Islet of Langerhans (tissue), 1 donor: Measurements from ENCODE around the gene ACTL6B.

Experiments
- FAIRE-seq: peaks from one replicate; lab custom pipeline; 2011; peaks lifted over from hg19 to GRCh38; lab: Jason Lieb, UNC

The ACTL6B gene

GRCh38 chr7:100626530-100627237, 29.6 kb downstream of the ACTL6B start:
- no peak for FAIRE-seq

DNA sequence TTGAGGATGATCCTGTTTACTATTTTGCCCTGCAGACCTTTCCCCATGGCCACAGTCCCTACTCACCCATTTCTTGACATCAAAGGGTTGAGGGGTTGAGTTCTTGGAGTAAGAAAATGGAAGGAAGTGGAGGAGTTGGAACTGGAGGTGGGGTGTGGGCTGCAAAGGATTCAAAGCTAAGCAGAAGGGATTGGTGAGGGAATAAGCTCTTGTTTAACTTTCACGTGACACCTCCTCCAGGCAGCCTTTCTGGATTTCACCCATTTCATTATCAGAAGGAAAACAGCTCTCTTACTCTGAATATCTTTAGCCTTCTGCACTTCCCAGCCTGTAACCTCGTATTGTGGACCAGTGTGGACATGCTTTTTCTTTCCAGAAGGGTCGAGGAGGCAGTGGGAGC, 30.2 kb downstream of the ACTL6B start:
- no peak for FAIRE-seq

GRCh38 chr7:100623951-100624824, 32.1 kb downstream of the ACTL6B start:
- no peak for FAIRE-seq

DNA sequence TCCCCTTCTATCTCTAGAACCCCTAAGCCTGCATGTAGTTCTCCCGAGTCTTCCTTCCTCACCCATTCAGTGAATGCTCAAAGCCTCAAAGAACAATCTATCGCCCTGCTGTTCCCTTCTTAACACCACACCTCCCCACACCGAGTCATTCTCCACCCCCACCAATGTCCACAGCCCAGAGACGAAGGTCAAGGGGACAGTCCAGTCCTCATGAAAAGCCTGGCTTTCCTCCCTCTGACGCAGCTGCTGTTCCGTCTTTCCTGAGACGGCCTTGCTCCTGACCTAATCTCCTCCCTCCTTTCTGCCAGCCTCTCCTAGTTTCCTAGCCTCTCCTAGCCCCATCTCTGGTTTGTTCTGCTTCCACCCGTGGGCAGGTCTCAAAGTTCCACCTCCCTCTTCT, 34.7 kb downstream of the ACTL6B start:
- FAIRE-seq, result no peak

DNA sequence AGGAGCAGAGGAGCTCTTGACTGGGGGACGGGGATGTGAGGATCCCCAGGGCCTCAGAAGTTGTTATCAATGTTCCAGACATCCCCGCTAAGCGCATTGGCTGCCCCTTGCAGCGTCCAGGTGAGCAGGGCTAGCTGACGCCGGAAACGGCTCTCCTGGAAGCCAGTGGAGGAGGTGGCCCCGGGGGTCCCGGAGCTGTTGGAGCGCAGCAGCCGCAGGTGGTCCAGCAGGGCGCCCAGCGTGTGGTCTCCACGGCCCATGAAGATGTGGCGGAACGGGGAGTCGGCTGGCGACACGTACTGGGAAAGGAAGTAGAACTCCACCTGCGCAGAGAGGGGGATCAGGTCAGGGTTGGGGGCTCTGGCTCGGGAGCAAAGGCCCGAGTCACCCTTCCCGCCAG, 35.4 kb downstream of the ACTL6B start:
- FAIRE-seq, result no peak

DNA sequence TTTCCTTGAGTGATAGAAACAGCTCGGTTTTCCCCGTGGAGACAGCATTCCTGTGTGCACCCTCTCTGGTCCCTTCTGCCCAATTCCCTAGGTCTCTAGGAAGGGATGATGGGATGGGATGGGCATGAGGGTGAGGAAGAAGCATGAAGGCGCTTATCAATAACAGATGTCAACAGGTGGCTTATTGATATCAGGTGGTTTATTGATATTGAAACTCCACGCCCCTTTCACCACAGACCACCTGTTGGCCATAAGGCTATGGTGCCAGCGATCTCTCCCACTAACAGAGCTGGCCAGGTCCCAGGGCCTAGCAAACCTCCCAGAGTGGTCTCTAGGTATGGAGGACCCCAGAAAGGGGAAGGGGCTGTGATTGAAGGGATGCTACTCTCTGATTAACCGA, 36.0 kb downstream of the ACTL6B start:
- no peak for FAIRE-seq

DNA sequence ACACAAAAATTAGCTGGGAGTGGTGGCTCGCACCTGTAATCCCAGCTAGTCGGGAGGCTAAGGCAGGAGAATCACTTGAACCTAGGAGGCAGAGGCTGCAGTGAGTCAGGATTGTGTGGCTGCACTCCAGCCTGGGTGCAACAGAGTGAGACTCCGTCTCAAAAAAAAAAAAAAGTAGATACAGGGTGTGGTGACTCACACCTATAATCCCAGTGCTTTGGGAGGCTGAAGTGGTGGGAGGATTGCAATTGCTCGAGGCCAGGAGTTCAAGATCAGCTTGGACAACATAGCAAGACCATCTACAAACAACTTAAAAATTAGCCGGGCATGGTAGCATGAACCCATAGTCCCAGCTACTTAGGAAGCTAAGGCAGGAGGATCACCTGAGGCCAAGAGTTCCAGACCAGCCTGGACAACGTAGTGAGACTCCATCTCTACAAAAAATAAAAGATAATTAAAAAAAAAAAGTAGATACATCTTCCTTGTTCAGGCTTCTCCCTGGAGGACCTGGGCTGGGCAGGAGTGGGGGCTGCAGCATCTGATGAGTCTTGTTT, 41.9 kb downstream of the ACTL6B start:
- no peak for FAIRE-seq

GRCh38 chr7:100613412-100614175, 42.7 kb downstream of the ACTL6B start:
- FAIRE-seq, result no peak

DNA sequence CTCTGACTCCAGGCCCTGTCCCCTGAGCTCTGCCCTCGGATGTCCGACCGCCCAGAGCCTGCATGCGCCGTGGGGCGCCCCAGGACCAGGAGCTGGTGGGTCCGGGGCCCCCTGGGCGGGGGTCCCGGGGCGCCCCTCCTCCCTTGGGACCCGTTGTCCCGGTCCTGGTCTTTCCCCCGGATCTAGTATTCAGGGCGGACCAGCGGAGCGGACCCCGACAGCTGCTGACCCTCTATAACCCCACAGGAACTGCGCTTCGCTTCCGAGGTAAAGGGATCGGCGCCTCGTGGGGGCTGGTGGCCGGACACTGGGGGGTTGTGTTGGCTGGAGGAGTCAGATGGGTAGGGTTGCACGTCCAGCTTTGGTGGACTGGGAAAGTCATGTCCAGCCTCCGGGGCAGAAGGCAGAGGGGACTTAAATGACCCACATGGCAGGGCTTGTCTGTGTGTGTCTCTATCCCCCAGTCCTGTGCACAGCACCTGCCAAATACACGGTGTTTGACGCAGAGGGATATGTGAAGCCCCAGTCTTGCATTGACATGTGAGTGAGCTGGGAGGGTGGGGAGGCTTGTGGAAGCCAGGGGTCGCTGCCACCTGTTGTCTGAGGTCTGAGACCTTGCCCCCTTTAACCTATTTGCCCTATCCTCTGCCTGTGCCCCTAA, 43.4 kb downstream of the ACTL6B start:
- no peak for FAIRE-seq

DNA sequence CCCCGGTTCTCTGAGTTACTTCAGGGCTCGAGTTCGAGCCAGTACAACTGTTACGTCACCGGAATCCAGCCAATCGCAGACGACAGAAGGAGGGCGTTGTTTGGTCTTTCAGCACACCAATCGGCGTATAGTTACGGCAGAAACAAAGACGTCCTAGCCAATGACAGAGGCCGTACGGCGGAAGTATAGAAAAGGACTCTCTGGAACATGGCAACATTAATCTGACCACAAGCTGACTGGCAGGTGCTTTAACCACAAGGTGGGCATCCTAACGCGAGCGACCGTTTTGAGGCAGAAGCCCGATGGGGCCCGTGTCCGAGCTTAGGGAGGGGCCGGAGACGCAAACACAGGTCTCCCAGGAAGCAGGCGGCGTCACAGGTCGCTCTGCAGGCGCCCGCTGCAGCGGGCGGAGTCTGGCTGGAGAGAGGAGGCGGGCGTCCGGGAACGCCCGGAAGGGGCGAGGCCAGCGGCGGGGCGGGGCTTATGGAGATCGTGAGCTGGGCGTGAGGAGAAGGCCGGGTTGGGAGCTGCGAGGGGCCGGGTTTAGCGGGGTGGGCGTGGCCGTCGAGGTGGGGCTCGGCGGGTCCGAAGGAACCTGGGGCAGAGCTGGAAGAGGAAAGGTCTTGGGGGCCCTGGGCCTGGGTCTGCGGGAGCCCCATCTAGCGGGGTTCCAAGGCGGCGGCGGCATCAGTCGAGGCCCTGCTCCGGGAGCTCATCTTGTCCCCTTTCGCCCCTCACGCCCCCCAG, 44.1 kb downstream of the ACTL6B start, which contains the start of gene MOSPD3:
MOSPD3 (plus strand) TSS at position 558 of the 747 bp plus-strand sequence. CDS start 252 bp downstream, outside the sequence.
- peak; percentile 99 for FAIRE-seq

GRCh38 chr7:100609958-100610357, 46.3 kb downstream of the ACTL6B start:
- no peak for FAIRE-seq

- FAIRE-seq, result no peak
Measured at GRCh38 chr7:100607111-100607510, 49.1 kb downstream of the ACTL6B start.

DNA sequence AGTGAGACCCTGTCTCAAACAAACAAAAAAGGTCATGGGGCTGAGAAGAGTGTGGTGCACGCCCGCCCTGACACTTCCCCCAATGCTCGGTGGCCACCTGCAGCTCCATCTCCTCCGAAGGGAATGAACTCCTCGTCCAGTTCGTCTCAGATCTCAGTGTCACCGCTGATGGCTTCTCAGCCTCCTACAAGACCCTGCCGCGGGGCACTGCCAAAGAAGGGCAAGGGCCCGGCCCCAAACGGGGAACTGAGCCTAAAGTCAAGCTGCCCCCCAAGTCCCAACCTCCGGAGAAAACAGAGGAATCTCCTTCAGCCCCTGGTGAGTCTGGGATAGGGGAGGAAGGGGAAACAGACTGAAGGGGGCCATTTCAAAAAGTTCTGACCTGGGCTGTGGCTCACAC, 49.9 kb downstream of the ACTL6B start:
- no peak for FAIRE-seq

GRCh38 chr7:100604976-100605911, 51.0 kb downstream of the ACTL6B start:
- FAIRE-seq, result no peak

GRCh38 chr7:100604028-100604975, 51.9 kb downstream of the ACTL6B start:
- FAIRE-seq, result no peak

DNA sequence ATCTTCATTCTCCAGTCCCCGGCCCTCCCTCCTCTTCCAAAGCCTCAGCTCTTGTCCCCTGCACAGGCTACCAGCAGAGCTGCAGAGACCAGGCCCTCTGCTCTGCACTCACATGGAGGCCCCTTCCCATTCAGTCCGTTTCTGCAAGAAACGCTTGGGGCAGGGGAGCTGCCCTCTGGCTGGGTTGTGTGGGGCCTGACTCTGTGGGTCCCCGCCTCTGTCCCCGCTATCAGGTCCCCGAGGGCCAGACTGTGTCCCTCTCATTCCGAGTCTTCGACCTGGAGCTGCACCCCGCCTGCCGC, 52.6 kb downstream of the ACTL6B start:
- no peak for FAIRE-seq

DNA sequence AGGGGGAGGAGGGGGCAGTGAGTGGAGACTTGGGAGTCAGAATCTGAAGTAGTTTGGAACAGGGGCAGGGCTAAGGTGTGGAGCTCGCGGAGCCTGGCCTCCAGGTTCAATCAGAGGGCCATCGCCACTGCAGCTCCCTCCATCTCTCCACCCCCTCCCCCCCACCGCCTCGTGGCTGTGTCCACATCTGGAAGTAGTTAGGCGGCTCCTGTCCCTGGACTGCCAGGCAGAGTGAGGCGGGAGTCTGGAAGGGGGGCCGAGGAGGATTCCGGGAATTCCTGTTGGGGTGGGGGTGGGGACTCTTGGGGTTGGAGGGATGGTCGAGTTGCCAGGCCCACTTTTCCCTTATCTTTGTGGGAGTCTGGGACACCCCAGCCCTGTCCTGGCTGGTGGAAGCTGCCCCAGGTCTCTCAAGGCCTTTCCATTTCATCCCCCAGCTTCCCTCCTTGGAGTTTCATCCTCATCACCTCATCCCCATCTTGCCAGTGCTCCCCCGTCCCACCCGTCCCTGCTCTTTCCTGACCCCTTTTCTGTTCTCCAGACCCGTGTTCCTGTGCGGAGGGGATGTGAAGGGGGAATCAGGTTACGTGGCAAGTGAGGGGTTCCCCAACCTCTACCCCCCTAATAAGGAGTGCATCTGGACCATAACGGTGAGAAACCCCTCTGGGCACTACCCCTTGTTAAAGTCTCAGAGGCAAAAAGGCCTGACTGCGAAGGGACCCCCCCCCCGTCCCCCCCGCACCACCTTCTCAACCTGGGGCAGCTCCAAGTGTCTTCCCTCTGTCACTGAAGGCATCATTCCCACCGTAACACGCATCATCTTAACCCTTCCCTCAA, 53.1 kb downstream of the ACTL6B start:
- no peak for FAIRE-seq

- FAIRE-seq, result no peak
Measured at GRCh38 chr7:100600730-100601038, 55.6 kb downstream of the ACTL6B start.
